Measurements from ENCODE around the gene SLC6A17.

Gene SLC6A17

GRCh38 chr1:110172001-110172400, 21.7 kb downstream of the SLC6A17 start:
- in situ Hi-C loops (cut with MboI; ENCODE audit: low sequenced_read_pairs) = no loop called here

GRCh38 chr1:110173466-110174105, 23.3 kb downstream of the SLC6A17 start:
- in situ Hi-C loops (cut with MboI; ENCODE audit: low sequenced_read_pairs) = no loop called here

DNA sequence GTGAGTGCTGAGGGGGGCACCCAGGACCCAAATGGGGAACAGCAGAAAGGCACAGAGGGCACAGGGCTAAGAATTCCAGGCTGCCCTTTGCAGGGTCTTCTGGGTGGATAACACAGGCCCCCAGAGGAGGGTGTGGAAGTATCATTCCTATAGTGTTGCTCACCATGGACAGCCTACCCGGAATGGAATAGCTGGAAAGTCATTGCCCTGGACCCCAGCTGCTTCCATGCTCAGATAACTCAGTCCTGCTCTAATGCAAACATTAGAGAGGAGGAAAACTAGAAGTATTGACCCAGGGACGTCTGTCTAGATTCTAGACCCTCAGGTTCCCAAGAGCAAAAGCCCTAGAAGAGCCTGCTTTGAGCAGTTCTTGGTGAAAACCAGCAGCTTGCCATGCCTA, 24.7 kb downstream of the SLC6A17 start:
- in situ Hi-C loops (cut with MboI; ENCODE audit: low sequenced_read_pairs) = no loop called here

- in situ Hi-C loops (cut with MboI; ENCODE audit: low sequenced_read_pairs) = no loop called here
Observed at GRCh38 chr1:110176299-110176956, 26.1 kb downstream of the SLC6A17 start.

- in situ Hi-C loops (cut with MboI; ENCODE audit: low sequenced_read_pairs) = no loop called here
Observed at GRCh38 chr1:110177775-110178174, 27.5 kb downstream of the SLC6A17 start.

DNA sequence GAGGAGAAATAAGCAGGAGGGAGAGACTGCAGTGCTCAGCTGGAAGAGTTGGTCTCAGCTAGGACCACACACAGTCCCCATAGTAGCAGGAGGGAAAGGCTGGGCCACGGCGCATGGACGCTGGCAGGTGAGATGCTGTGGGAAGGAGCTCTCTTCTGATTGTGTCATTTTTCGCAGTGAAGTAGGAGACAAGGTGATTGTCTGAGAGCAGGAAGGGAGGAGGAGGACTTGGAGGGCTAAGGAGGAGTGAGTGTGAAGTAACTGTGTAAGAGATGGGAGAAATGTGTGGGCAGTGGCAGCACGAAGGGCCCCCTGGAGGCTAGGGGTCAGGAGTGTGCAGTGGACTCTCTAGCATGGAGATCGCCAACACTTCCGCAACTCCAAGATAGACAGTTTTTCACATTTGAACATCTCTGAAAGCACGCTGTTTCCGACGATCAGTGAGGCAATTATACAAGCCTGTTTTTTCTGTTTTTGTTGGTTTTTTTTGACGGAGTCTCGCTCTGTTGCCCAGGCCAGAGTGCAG, 33.4 kb downstream of the SLC6A17 start:
- in situ Hi-C loops (cut with MboI; ENCODE audit: low sequenced_read_pairs) = no loop called here

DNA sequence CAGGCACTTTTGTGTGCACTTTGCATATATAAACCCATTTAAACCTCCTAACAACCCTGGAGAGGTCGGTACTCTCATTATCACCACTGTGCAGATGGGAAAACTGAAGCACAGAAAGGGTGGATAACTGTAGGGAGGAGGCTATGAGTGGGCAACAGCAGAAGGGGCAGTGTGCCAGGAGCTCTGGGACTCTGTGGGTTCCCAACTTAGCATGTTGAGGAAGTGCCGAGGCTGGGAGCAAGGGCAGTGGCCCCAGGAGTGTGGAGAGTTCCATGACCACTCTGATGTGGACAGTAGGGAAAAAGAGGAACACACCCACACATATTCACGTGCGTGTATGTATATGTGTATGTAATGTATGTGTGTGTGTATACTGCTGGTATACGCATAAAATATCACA, 34.2 kb downstream of the SLC6A17 start:
- in situ Hi-C loops (cut with MboI; ENCODE audit: low sequenced_read_pairs) = no loop called here

GRCh38 chr1:110185181-110185580, 34.9 kb downstream of the SLC6A17 start:
- in situ Hi-C loops (cut with MboI; ENCODE audit: low sequenced_read_pairs) = no loop called here

GRCh38 chr1:110186558-110186957, 36.3 kb downstream of the SLC6A17 start:
- in situ Hi-C loops (cut with MboI; ENCODE audit: low sequenced_read_pairs) = no loop called here

GRCh38 chr1:110187139-110187890, 37.0 kb downstream of the SLC6A17 start:
- in situ Hi-C loops (cut with MboI; ENCODE audit: low sequenced_read_pairs) = no loop called here

- in situ Hi-C loops (cut with MboI; ENCODE audit: low sequenced_read_pairs) = no loop called here
Observed at GRCh38 chr1:110188035-110188618, 37.8 kb downstream of the SLC6A17 start.

DNA sequence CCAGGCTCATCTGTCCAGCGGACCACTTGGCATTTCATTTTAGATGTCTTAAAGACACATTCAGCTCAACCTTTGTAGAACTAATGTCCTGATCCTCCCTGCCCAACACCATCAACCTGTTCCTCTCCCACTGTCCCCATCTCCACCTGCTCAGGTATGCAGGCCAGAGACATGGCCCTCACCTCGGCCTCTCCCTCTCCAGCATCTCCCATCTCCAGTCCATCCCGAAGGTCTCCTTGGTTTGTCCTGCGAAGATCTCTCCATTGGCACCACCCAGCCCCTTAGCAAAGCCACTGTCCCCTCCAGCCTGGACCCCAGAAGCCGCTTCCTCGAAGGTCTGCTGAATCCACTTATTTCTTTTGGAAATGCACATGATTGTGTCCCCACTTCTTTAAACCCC, 38.9 kb downstream of the SLC6A17 start:
- in situ Hi-C loops (cut with MboI; ENCODE audit: low sequenced_read_pairs) = no loop called here

GRCh38 chr1:110190282-110190929, 40.1 kb downstream of the SLC6A17 start:
- in situ Hi-C loops (cut with MboI; ENCODE audit: low sequenced_read_pairs) = no loop called here

GRCh38 chr1:110192541-110192940, 42.2 kb downstream of the SLC6A17 start:
- in situ Hi-C loops (cut with MboI; ENCODE audit: low sequenced_read_pairs) = no loop called here

DNA sequence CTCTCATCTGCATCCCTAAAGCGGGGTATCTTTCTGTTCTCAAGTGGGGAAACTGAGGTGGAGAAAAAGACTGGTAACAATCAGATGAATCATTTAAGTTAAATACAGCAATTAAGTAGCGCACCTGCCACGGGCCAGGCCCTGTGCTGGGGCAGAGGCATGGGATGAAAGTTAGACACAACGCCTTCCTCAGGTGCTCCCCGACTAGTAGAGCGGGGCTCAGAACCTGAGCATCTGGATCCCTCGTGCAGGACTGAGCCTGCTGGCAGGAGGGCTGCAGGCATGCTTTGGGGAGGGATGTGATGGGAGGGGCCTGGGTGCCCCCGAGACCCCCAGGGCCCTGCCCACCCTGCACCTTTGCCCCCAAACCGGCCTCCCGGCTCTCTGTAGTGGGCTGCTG, 44.9 kb downstream of the SLC6A17 start:
- in situ Hi-C loops (cut with MboI; ENCODE audit: low sequenced_read_pairs) = no loop called here

- in situ Hi-C loops (cut with MboI; ENCODE audit: low sequenced_read_pairs) = no loop called here
Observed at GRCh38 chr1:110196917-110197765, 46.8 kb downstream of the SLC6A17 start.

- in situ Hi-C loops (cut with MboI; ENCODE audit: low sequenced_read_pairs) = no loop called here
Observed at GRCh38 chr1:110197905-110198629, 47.8 kb downstream of the SLC6A17 start.

- in situ Hi-C loops (cut with MboI; ENCODE audit: low sequenced_read_pairs) = no loop called here
Observed at GRCh38 chr1:110198746-110199145, 48.5 kb downstream of the SLC6A17 start.

DNA sequence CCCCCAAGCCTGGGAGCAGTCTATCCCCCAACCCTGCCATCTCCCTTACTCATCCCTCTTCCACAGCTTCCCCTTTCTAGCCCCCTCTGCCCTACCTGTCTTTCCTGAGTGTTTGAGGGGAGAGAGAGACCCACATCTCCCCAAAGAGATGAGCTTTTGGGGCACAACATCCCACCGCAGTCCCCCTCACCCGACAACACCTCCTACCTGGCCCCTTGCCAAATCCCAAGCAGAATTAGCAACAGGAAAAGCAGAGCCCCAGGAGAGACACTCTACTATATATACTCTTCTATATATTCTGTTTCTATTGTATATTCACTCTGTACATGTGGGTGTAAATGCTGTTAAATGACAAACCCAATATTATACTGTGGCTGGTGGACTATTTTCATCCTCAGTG, 49.9 kb downstream of the SLC6A17 start:
- in situ Hi-C loops (cut with MboI; ENCODE audit: low sequenced_read_pairs) = loop anchor here (5.0 to 10.0 kb wide), 2 partner anchors 107 to 255 kb away; partner anchors contain the start of gene PROK1
